Mesendoderm (in vitro differentiated cells): Measurements from ENCODE around the gene DCUN1D2.

Experiments used
- DNase-seq: peaks from one replicate; pipeline ENCODE4 v3.0.0; 2013
- H2AK5ac ChIP-seq: 2 replicates; pipeline ENCODE4 v1.6.1; 2013; ENCODE audit warnings: low read length, inconsistent platforms
- H2BK120ac ChIP-seq: 2 replicates; pipeline ENCODE4 v1.6.1; 2013; ENCODE audit warnings: low read depth, mild to moderate bottlenecking, low read length, moderate library complexity, mixed read lengths
- H2BK15ac ChIP-seq: replicated peaks from 2 replicates; pipeline ENCODE4 v1.6.1; 2013; ENCODE audit warnings: low read depth, mild to moderate bottlenecking, moderate library complexity
- H2BK5ac ChIP-seq: 2 replicates; pipeline ENCODE4 v1.6.1; 2013; ENCODE audit warnings: low read length, inconsistent platforms
- H3K18ac ChIP-seq: 2 replicates; pipeline ENCODE4 v1.6.1; 2013; ENCODE audit warnings: mild to moderate bottlenecking, low read length, mixed read lengths
- H3K23ac ChIP-seq: one replicate; pipeline ENCODE4 v1.6.1; 2013; ENCODE audit warnings: low read length
- H3K27ac ChIP-seq: 2 replicates; pipeline ENCODE4 v1.5.1; 2013; ENCODE audit warnings: low read depth, mild to moderate bottlenecking, inconsistent platforms, low read length, moderate library complexity
- H3K27me3 ChIP-seq: 2 replicates; pipeline ENCODE4 v1.6.1; 2013; ENCODE audit warnings: low read length, control low read depth, mild to moderate bottlenecking, inconsistent platforms; ENCODE audit not compliant: insufficient read depth, poor library complexity
- H3K36me3 ChIP-seq: 2 replicates; pipeline ENCODE4 v1.6.1; 2013; ENCODE audit warnings: low read length, inconsistent platforms; ENCODE audit not compliant: control insufficient read depth, insufficient read depth
- H3K4ac ChIP-seq: one replicate; pipeline ENCODE4 v1.6.1; 2013; ENCODE audit warnings: low read depth, mild to moderate bottlenecking, low read length, moderate library complexity
- H3K4me1 ChIP-seq: 2 replicates; pipeline ENCODE4 v1.6.1; 2013; ENCODE audit warnings: low read depth, low read length, inconsistent platforms; ENCODE audit not compliant: control insufficient read depth
- H3K4me2 ChIP-seq: 2 replicates; pipeline ENCODE4 v1.6.1; 2013; ENCODE audit warnings: low read length
- H3K4me3 ChIP-seq: 2 replicates; pipeline ENCODE4 v1.5.1; 2013; ENCODE audit warnings: mild to moderate bottlenecking, low read length
- H3K56ac ChIP-seq: one replicate; pipeline ENCODE4 v1.6.1; 2013; ENCODE audit warnings: low read length
- H3K79me1 ChIP-seq: 2 replicates; pipeline ENCODE4 v1.6.1; 2013; ENCODE audit warnings: low read length, inconsistent platforms
- H3K79me2 ChIP-seq: 2 replicates; pipeline ENCODE4 v1.6.1; 2013; ENCODE audit warnings: mild to moderate bottlenecking, low read length; ENCODE audit not compliant: control insufficient read depth, insufficient read depth
- H3K9ac ChIP-seq: 2 replicates; pipeline ENCODE4 v1.6.1; 2013; ENCODE audit warnings: low read length, inconsistent platforms
- H4K5ac ChIP-seq: one replicate; pipeline ENCODE4 v1.6.1; 2013; ENCODE audit warnings: low read length
- H4K8ac ChIP-seq: one replicate; pipeline ENCODE4 v1.6.1; 2013; ENCODE audit warnings: low read depth, mild to moderate bottlenecking, control low read depth, low read length, moderate library complexity
- WGBS: extraction: QIAGEN DNeasy Blood & Tissue Kit; methylation state at CpG from one replicate; pipeline ENCODE4 v1.1.7; 2013; ENCODE audit warnings: low lambda C conversion rate, missing lambda C conversion rate; ENCODE audit not compliant: insufficient coverage; ENCODE audit errors: extremely low coverage; 5-methylcytosine and 5-hydroxymethylcytosine counted together

DCUN1D2 gene

GRCh38 chr13:113514847-113515246 lies 24.3 kb upstream of the DCUN1D2 start:
- Histone ChIP-seq H3K4me1 (no peaks in the 10 kb centered on the region), H3K27me3 (no peaks in the 10 kb centered on the region), H2BK120ac (no peak overlapping the region), H3K9ac (no peak overlapping the region), H3K56ac (no peak overlapping the region), H2AK5ac (no peak overlapping the region), H4K8ac (no peak overlapping the region), H3K79me2 (no peaks in the 10 kb centered on the region), H3K4ac (no peak overlapping the region), H3K36me3 (peaks cover 6% of the 10 kb centered on the region), H2BK5ac (no peak overlapping the region), H3K4me2 (no peak overlapping the region), H3K4me3 (no peak overlapping the region), H3K79me1 (peaks cover 2% of the 10 kb centered on the region), H2BK15ac (no peak overlapping the region), H3K18ac (no peak overlapping the region), H3K23ac (no peak overlapping the region), H3K27ac (no peak overlapping the region), H4K5ac (no peak overlapping the region)
- DNase-seq, result no peak
- WGBS, result no CpG with 5 or more reads among the region's 5 CpGs

- Histone ChIP-seq H3K4me1 (no peaks in the 10 kb centered on the region), H3K79me1 (peaks cover 5% of the 10 kb centered on the region), H3K27me3 (no peaks in the 10 kb centered on the region), H3K27ac (no peak overlapping the region), H2BK5ac (no peak overlapping the region), H2AK5ac (no peak overlapping the region), H3K23ac (no peak overlapping the region), H4K5ac (no peak overlapping the region), H3K79me2 (no peaks in the 10 kb centered on the region), H3K36me3 (peaks cover 8% of the 10 kb centered on the region), H3K4me2 (no peak overlapping the region), H3K9ac (no peak overlapping the region), H3K4ac (no peak overlapping the region), H3K4me3 (no peak overlapping the region), H3K18ac (no peak overlapping the region), H4K8ac (no peak overlapping the region), H3K56ac (no peak overlapping the region), H2BK120ac (no peak overlapping the region), H2BK15ac (no peak overlapping the region)
- no CpG with 5 or more reads among the region's 8 CpGs for WGBS
- DNase-seq, result no peak
These were observed 23.2 kb upstream of the DCUN1D2 start for GRCh38 chr13:113513761-113514160.

- no peak overlapping the region for H3K27ac ChIP-seq
- H3K56ac ChIP-seq, result no peak overlapping the region
- H2BK15ac ChIP-seq, result no peak overlapping the region
- no peak overlapping the region for H2BK5ac ChIP-seq
- H3K27me3 ChIP-seq, result no peaks in the 10 kb centered on the region
- H3K23ac ChIP-seq, result no peak overlapping the region
- WGBS, result no CpG with 5 or more reads among the region's 15 CpGs
- H4K8ac ChIP-seq, result no peak overlapping the region
- no peak overlapping the region for H2AK5ac ChIP-seq
- H3K36me3 ChIP-seq, result peaks cover 8% of the 10 kb centered on the region
- H2BK120ac ChIP-seq, result no peak overlapping the region
- peaks cover 10% of the 10 kb centered on the region for H3K79me1 ChIP-seq
- no peaks in the 10 kb centered on the region for H3K4me1 ChIP-seq
- H3K4me3 ChIP-seq, result no peak overlapping the region
- no peak overlapping the region for H4K5ac ChIP-seq
- no peak overlapping the region for H3K9ac ChIP-seq
- no peak overlapping the region for H3K4me2 ChIP-seq
- no peak overlapping the region for H3K18ac ChIP-seq
- DNase-seq, result no peak
- H3K4ac ChIP-seq, result no peak overlapping the region
- H3K79me2 ChIP-seq, result no peaks in the 10 kb centered on the region
These were observed 20.9 kb upstream of the DCUN1D2 start for GRCh38 chr13:113511361-113511760.

GRCh38 chr13:113510871-113511270 lies 20.4 kb upstream of the DCUN1D2 start:
- Histone ChIP-seq H3K4me2 (no peak overlapping the region), H3K56ac (no peak overlapping the region), H3K4me3 (no peak overlapping the region), H3K79me2 (no peaks in the 10 kb centered on the region), H3K27ac (no peak overlapping the region), H2BK5ac (no peak overlapping the region), H2BK15ac (no peak overlapping the region), H3K4ac (no peak overlapping the region), H3K23ac (no peak overlapping the region), H2BK120ac (no peak overlapping the region), H4K8ac (no peak overlapping the region), H3K9ac (no peak overlapping the region), H3K4me1 (no peaks in the 10 kb centered on the region), H3K36me3 (peaks cover 7% of the 10 kb centered on the region), H3K18ac (no peak overlapping the region), H3K27me3 (no peaks in the 10 kb centered on the region), H4K5ac (no peak overlapping the region), H3K79me1 (peaks cover 10% of the 10 kb centered on the region), H2AK5ac (no peak overlapping the region)
- DNase-seq, result no peak
- WGBS, result no CpG with 5 or more reads among the region's 21 CpGs

GRCh38 chr13:113509989-113510388 lies 19.5 kb upstream of the DCUN1D2 start:
- no peak overlapping the region for H3K9ac ChIP-seq
- no peak overlapping the region for H2BK120ac ChIP-seq
- WGBS, result no CpG with 5 or more reads among the region's 10 CpGs
- H3K27ac ChIP-seq, result no peak overlapping the region
- H3K4ac ChIP-seq, result no peak overlapping the region
- peaks cover 8% of the 10 kb centered on the region for H3K36me3 ChIP-seq
- H3K18ac ChIP-seq, result no peak overlapping the region
- H2AK5ac ChIP-seq, result no peak overlapping the region
- H3K4me1 ChIP-seq, result no peaks in the 10 kb centered on the region
- DNase-seq, result no peak
- no peak overlapping the region for H4K5ac ChIP-seq
- no peak overlapping the region for H2BK15ac ChIP-seq
- H4K8ac ChIP-seq, result no peak overlapping the region
- no peak overlapping the region for H2BK5ac ChIP-seq
- H3K79me1 ChIP-seq, result peaks cover 10% of the 10 kb centered on the region
- no peaks in the 10 kb centered on the region for H3K79me2 ChIP-seq
- H3K27me3 ChIP-seq, result no peaks in the 10 kb centered on the region
- no peak overlapping the region for H3K4me3 ChIP-seq
- H3K4me2 ChIP-seq, result no peak overlapping the region
- no peak overlapping the region for H3K56ac ChIP-seq
- no peak overlapping the region for H3K23ac ChIP-seq

GRCh38 chr13:113508521-113509254 lies 18.2 kb upstream of the DCUN1D2 start:
- WGBS, result no CpG with 5 or more reads among the region's 17 CpGs
- Histone ChIP-seq H3K23ac (no peak overlapping the region), H3K56ac (no peak overlapping the region), H3K4me1 (no peaks in the 10 kb centered on the region), H4K8ac (no peak overlapping the region), H3K27me3 (no peaks in the 10 kb centered on the region), H3K4me2 (no peak overlapping the region), H3K9ac (no peak overlapping the region), H2BK15ac (no peak overlapping the region), H3K79me2 (no peaks in the 10 kb centered on the region), H3K4ac (no peak overlapping the region), H3K4me3 (no peak overlapping the region), H2BK120ac (no peak overlapping the region), H3K27ac (no peak overlapping the region), H3K79me1 (peaks cover 10% of the 10 kb centered on the region), H2BK5ac (no peak overlapping the region), H4K5ac (no peak overlapping the region), H2AK5ac (no peak overlapping the region), H3K18ac (no peak overlapping the region), H3K36me3 (peaks cover 8% of the 10 kb centered on the region)
- no peak for DNase-seq
